Keratinocyte (primary cell): ENCODE data around the gene OTOP1. TPM values are rescaled to one million over a fixed set of nuclear protein-coding genes. Genes with fewer than 3 reads are reported as not detected.
A peak's percentile ranks its signal among the peaks of the same experiment; 100 is the strongest.
"Not testable (repeated sequence)": the region's sequence is repeated elsewhere in the genome, so short reads cannot be mapped to it uniquely, and the experiment has no call there.

Experiments
- DNase-seq: peaks from one replicate; pipeline ENCODE4 v3.0.0-alpha.2; 2011; ENCODE audit warnings: low read depth, missing footprints, low spot score
- FAIRE-seq: peaks from 2 replicates; lab custom pipeline; 2011; peaks lifted over from hg19 to GRCh38; lab: Jason Lieb, UNC
- H2AFZ ChIP-seq: 2 replicates; pipeline ENCODE4 v1.6.0; 2012; ENCODE audit warnings: low read length, control low read depth, inconsistent platforms; ENCODE audit not compliant: control insufficient read depth
- H3K27ac ChIP-seq: 2 replicates; pipeline ENCODE4 v1.5.1; 2011; ENCODE audit warnings: low read length; ENCODE audit not compliant: control insufficient read depth, insufficient read depth
- H3K27me3 ChIP-seq: 3 replicates; pipeline ENCODE4 v1.6.0; 2011; ENCODE audit warnings: low read length; ENCODE audit not compliant: control insufficient read depth, insufficient read depth; ENCODE audit errors: extremely low read depth
- H3K36me3 ChIP-seq, 2 experiments: 2 replicates in 1 of 2; 3 replicates in 1 of 2; pipeline ENCODE4 v1.5.1; 2011; ENCODE audit warnings: low read length in 2 of 2, mild to moderate bottlenecking in 1 of 2; ENCODE audit not compliant: control insufficient read depth in 2 of 2, insufficient read depth in 2 of 2; ENCODE audit errors: extremely low read depth in 1 of 2
- H3K4me1 ChIP-seq: 3 replicates; pipeline ENCODE4 v1.5.1; 2011; ENCODE audit warnings: low read length; ENCODE audit not compliant: control insufficient read depth, insufficient read depth; ENCODE audit errors: extremely low read depth
- H3K4me2 ChIP-seq: 3 replicates; pipeline ENCODE4 v1.6.0; 2011; ENCODE audit warnings: low read depth, low read length; ENCODE audit not compliant: control insufficient read depth, insufficient read depth; ENCODE audit errors: extremely low read depth
- H3K4me3 ChIP-seq, 3 experiments: fragments of 200-600 bp in 1 of 3; sonication (generic) in 1 of 3; 2 replicates in 2 of 3; 3 replicates in 1 of 3; pipeline ENCODE4 v1.5.1; 2011 to 2016; ENCODE audit warnings: low read length in 3 of 3, mild to moderate bottlenecking in 3 of 3, control low read depth in 2 of 3, inconsistent platforms in 1 of 3, low read depth in 1 of 3, mixed read lengths in 1 of 3, mixed run types in 1 of 3, moderate library complexity in 1 of 3; ENCODE audit not compliant: control insufficient read depth in 2 of 3, insufficient read depth in 2 of 3; ENCODE audit errors: extremely low read depth in 1 of 3
- H3K79me2 ChIP-seq: 2 replicates; pipeline ENCODE4 v1.6.0; 2012; ENCODE audit warnings: low read length; ENCODE audit not compliant: control insufficient read depth, insufficient read depth
- H3K9ac ChIP-seq: 3 replicates; pipeline ENCODE4 v1.6.0; 2011; ENCODE audit warnings: low read length; ENCODE audit not compliant: control insufficient read depth, insufficient read depth; ENCODE audit errors: extremely low read depth
- H3K9me1 ChIP-seq: 3 replicates; pipeline ENCODE4 v1.6.0; 2011; ENCODE audit warnings: low read length; ENCODE audit not compliant: control insufficient read depth, insufficient read depth; ENCODE audit errors: extremely low read depth
- H3K9me3 ChIP-seq: 2 replicates; pipeline ENCODE4 v1.5.1; 2012; ENCODE audit warnings: low read depth, low read length; ENCODE audit not compliant: control insufficient read depth
- H4K20me1 ChIP-seq: 3 replicates; pipeline ENCODE4 v1.6.0; 2011; ENCODE audit warnings: low read length; ENCODE audit not compliant: control insufficient read depth, insufficient read depth; ENCODE audit errors: extremely low read depth
- EZH2 ChIP-seq: IDR thresholded peaks from one replicate; pipeline ENCODE4 v1.6.1; 2012; ENCODE audit warnings: inconsistent platforms, mild to moderate bottlenecking, low read length, moderate library complexity
- dilution Hi-C: fragments of 300-500 bp; cut with MboI; formaldehyde crosslinking; loops from one replicate; pipeline ENCODE4 v1.7.0; 2020; ENCODE audit warnings: low sequenced_read_pairs; ENCODE audit not compliant: extremely low pct_ligation_motif_present
- polyA plus RNA-seq, 5 experiments: library from polyadenylated mRNA; depleted of rRNA in 3 of 5; stranded (reverse) in 3 of 5; stranded (forward) in 1 of 5; unstranded in 1 of 5; fragments of >200 nt; gene quantifications; 1 replicate in 1 of 5; 2 replicates in 3 of 5; 3 replicates in 1 of 5; pipeline versions ENCODE4 v1.2.1 to v1.2.3, GENCODE V29; 2011 to 2012; ENCODE audit warnings: missing spikeins in 2 of 5, low read depth in 1 of 5, low replicate concordance in 1 of 5
- TF ChIP-seq, protein P1 (sequence below), 3 experiments: IDR thresholded peaks in 1 of 3; conservative IDR thresholded peaks in 1 of 3; optimal IDR thresholded peaks in 1 of 3; 2 replicates in 2 of 3; 3 replicates in 1 of 3; pipeline versions ENCODE3 to v1.5.1; 2011; ENCODE audit warnings: low read length in 3 of 3, mild to moderate bottlenecking in 3 of 3, moderate library complexity in 2 of 3, control low read depth in 1 of 3, inconsistent platforms in 1 of 3; ENCODE audit not compliant: insufficient read depth in 2 of 3; ENCODE audit errors: extremely low read depth in 1 of 3

OTOP1 gene
- polyA plus RNA-seq, 1 donor (not counting 4 experiments of a cell fraction or from before 2014, with no cell fraction given) = not detected

DNA sequence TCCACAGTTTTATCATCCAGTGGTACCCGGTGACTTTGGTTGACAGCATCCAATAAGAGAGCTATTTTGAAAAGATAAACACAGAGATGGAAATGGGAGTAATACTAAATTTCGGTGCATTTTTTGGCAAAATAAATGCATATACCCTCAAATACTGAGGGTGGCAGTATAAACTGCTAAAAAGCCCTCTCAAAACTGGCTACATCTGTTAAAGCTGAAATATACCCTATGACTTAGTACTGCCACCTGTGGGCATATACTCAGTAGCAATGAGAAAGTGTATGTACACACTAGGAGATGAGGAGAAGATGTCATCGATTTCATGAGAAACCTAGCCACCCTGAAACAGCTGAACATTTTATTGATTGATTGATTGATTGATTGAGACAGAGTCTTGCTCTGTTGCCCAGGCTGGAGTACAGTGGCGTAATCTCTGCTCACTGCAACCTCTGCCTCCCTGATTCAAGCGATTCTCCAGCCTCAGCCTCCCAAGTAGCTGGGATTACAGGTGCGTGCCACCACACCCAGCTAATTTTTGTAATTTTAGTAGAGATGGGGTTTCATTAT is 33.5 kb upstream of the OTOP1 start:
- no peaks in the 10 kb centered on the region for H3K36me3 ChIP-seq
- no peaks in the 10 kb centered on the region for H3K9me1 ChIP-seq
- H3K4me1 ChIP-seq = no peaks in the 10 kb centered on the region
- dilution Hi-C loops = no loop called here
- no peaks in the 10 kb centered on the region for H3K79me2 ChIP-seq
- no peaks in the 10 kb centered on the region for H4K20me1 ChIP-seq
- H3K27me3 ChIP-seq = no peaks in the 10 kb centered on the region
- FAIRE-seq (no peak), DNase-seq (no peak)
- H3K4me3 ChIP-seq = no peak overlapping the region
- TF ChIP-seq EZH2 = no peak
- TF ChIP-seq, protein P1, sequence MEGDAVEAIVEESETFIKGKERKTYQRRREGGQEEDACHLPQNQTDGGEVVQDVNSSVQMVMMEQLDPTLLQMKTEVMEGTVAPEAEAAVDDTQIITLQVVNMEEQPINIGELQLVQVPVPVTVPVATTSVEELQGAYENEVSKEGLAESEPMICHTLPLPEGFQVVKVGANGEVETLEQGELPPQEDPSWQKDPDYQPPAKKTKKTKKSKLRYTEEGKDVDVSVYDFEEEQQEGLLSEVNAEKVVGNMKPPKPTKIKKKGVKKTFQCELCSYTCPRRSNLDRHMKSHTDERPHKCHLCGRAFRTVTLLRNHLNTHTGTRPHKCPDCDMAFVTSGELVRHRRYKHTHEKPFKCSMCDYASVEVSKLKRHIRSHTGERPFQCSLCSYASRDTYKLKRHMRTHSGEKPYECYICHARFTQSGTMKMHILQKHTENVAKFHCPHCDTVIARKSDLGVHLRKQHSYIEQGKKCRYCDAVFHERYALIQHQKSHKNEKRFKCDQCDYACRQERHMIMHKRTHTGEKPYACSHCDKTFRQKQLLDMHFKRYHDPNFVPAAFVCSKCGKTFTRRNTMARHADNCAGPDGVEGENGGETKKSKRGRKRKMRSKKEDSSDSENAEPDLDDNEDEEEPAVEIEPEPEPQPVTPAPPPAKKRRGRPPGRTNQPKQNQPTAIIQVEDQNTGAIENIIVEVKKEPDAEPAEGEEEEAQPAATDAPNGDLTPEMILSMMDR (optimal IDR thresholded peaks at IDR 0.05 in 1 of 3, IDR thresholded peaks at IDR 0.05 in 1 of 3, conservative IDR thresholded peaks at IDR 0.05 in 1 of 3; ENCODE audit: extremely low read depth in 1 of 3, insufficient read depth in 2 of 3, low read length in 3 of 3) = peak in 2 of 3 experiments; percentile 16 to 62
- no peak overlapping the region for H3K27ac ChIP-seq
- H3K9me3 ChIP-seq = no peaks in the 10 kb centered on the region
- no peak overlapping the region for H2AFZ ChIP-seq
- no peak overlapping the region for H3K4me2 ChIP-seq
- H3K9ac ChIP-seq = no peak overlapping the region

DNA sequence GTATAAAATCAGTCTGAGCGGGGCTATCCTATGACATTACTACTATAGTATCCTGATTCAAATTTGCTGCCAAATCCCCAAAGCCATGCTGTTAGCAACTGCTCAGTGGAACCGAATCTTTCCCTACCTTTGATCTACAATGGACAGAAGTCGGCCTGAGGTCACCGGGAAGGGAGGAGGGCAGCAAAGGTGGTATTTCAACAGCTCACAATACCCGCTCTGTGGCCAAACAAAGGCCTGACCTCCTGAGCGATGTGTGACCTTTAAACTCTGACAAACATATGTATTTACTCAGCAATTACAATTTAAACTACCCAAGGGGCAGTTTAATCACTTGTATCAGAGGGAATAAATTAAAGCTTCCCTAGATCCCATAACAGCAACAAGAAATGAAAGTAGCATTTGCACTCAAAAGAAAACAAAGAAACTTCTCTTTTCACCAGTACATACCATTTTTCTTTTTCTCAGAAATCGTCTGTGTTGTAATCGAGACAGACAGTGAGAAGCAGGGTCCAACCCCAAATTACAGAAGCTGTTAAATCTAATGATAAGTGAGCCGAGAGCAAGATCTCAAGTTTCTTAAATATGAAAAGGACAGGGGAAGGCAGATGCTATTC is 32.9 kb upstream of the OTOP1 start:
- Histone ChIP-seq H3K9ac (no peak overlapping the region), H2AFZ (no peak overlapping the region)
- no peak for FAIRE-seq

DNA sequence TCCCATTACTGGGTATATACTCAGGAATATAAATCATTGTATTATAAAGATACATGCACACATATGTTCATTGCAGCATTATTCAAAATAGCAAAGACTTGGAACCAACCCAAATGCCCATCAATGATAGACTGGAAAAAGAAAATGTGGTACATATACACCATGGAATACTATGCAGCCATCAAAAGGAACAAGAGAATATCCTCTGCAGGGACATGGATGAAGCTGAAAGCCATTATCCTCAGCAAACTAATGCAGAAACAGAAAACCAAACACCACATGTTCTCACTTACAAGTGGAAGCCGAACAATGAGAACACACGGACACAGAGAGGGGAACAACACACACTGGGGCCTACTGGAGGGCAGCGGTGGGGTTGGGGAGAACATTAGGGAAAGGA is 31.0 kb upstream of the OTOP1 start:
- H3K4me3 ChIP-seq, dilution Hi-C loops, H3K4me1 ChIP-seq, FAIRE-seq, H3K4me2 ChIP-seq, H3K27ac ChIP-seq, H3K36me3 ChIP-seq, H3K9ac ChIP-seq, DNase-seq, H3K27me3 ChIP-seq, H3K9me3 ChIP-seq, H2AFZ ChIP-seq, H3K9me1 ChIP-seq, H3K79me2 ChIP-seq, H4K20me1 ChIP-seq: not testable (repeated sequence)

More for the DNA sequence above, 32.9 kb upstream of the OTOP1 start:
- no peaks in the 10 kb centered on the region for H3K27me3 ChIP-seq
- no peaks in the 10 kb centered on the region for H3K36me3 ChIP-seq
- dilution Hi-C loops = no loop called here
- no peak for DNase-seq
- H3K4me1 ChIP-seq = no peaks in the 10 kb centered on the region
- no peak overlapping the region for H3K4me3 ChIP-seq
- no peaks in the 10 kb centered on the region for H3K9me3 ChIP-seq
- H3K9me1 ChIP-seq = no peaks in the 10 kb centered on the region
- TF ChIP-seq, protein P1 (optimal IDR thresholded peaks at IDR 0.05 in 1 of 3, IDR thresholded peaks at IDR 0.05 in 1 of 3, conservative IDR thresholded peaks at IDR 0.05 in 1 of 3; ENCODE audit: extremely low read depth in 1 of 3, insufficient read depth in 2 of 3, low read length in 3 of 3) = no peak
- no peak for TF ChIP-seq EZH2
- H4K20me1 ChIP-seq = no peaks in the 10 kb centered on the region
- no peak overlapping the region for H3K4me2 ChIP-seq
- H3K79me2 ChIP-seq = no peaks in the 10 kb centered on the region
- H3K27ac ChIP-seq = no peak overlapping the region
